ENCODE measurements around the gene DLK2.

GRCh38 chr6:43408259-43408658 is 47.1 kb downstream of the DLK2 start:
- TF ChIP-seq, protein P1, sequence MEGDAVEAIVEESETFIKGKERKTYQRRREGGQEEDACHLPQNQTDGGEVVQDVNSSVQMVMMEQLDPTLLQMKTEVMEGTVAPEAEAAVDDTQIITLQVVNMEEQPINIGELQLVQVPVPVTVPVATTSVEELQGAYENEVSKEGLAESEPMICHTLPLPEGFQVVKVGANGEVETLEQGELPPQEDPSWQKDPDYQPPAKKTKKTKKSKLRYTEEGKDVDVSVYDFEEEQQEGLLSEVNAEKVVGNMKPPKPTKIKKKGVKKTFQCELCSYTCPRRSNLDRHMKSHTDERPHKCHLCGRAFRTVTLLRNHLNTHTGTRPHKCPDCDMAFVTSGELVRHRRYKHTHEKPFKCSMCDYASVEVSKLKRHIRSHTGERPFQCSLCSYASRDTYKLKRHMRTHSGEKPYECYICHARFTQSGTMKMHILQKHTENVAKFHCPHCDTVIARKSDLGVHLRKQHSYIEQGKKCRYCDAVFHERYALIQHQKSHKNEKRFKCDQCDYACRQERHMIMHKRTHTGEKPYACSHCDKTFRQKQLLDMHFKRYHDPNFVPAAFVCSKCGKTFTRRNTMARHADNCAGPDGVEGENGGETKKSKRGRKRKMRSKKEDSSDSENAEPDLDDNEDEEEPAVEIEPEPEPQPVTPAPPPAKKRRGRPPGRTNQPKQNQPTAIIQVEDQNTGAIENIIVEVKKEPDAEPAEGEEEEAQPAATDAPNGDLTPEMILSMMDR (IDR thresholded peaks at IDR 0.05; ENCODE audit: low read depth, low read length): no peak
- no peak for TF ChIP-seq POLR2A (IDR thresholded peaks at IDR 0.05; ENCODE audit: extremely low read depth, insufficient read length)
- no peak for TF ChIP-seq MYC (IDR thresholded peaks at IDR 0.05; ENCODE audit: low read depth, low read length)
- TF ChIP-seq MAX (IDR thresholded peaks at IDR 0.05; ENCODE audit: low read depth, low read length): no peak

Measured in NB4 (cell line).